ENCODE measurements around the gene CACNA2D2.
A peak's percentile ranks its signal among the peaks of the same experiment; 100 is the strongest.

The CACNA2D2 gene

GRCh38 chr3:50340448-50341329 lies 162.7 kb downstream of the CACNA2D2 start, which contains the start of gene RASSF1:
RASSF1 (minus strand) TSS chr3:50340836; CDS start chr3:50340805, 31 bp downstream.
- no peaks in the 10 kb centered on the region for H3K36me3 ChIP-seq (ENCODE audit: control insufficient read depth, insufficient read depth, low read length)
- H3K4me3 ChIP-seq (ENCODE audit: low read depth, low read length), result no peak within 1 kb of the TSS
- H2AFZ ChIP-seq, result no peak within 1 kb of the TSS
- H3K79me2 ChIP-seq, result no peaks in the 10 kb centered on the region
- no peak within 1 kb of the TSS for H3K27ac ChIP-seq
- TF ChIP-seq CTCF (IDR thresholded peaks at IDR 0.05), result no peak
- no peaks in the 10 kb centered on the region for H3K9me3 ChIP-seq (ENCODE audit: control insufficient read depth, low read length)
- no peaks in the 10 kb centered on the region for H3K27me3 ChIP-seq (ENCODE audit: control insufficient read depth, insufficient read depth, low read length)
- no peak within 1 kb of the TSS for H3K9ac ChIP-seq
- peaks cover 24% of the 10 kb centered on the region for H3K4me1 ChIP-seq
- peak within 1 kb of the TSS; percentile 41 for H3K4me2 ChIP-seq (ENCODE audit: low read length)

- TF ChIP-seq CTCF (IDR thresholded peaks at IDR 0.05), result no peak
- H3K9ac ChIP-seq, result no peak overlapping the region
- H3K4me2 ChIP-seq (ENCODE audit: low read length), result peak overlapping the region; percentile 41
- no peak overlapping the region for H2AFZ ChIP-seq
- no peaks in the 10 kb centered on the region for H3K9me3 ChIP-seq (ENCODE audit: control insufficient read depth, low read length)
- no peak overlapping the region for H3K27ac ChIP-seq
- H3K4me1 ChIP-seq, result peaks cover 22% of the 10 kb centered on the region
- H3K79me2 ChIP-seq, result no peaks in the 10 kb centered on the region
- no peaks in the 10 kb centered on the region for H3K36me3 ChIP-seq (ENCODE audit: control insufficient read depth, insufficient read depth, low read length)
- H3K4me3 ChIP-seq (ENCODE audit: low read depth, low read length), result no peak overlapping the region
- no peaks in the 10 kb centered on the region for H3K27me3 ChIP-seq (ENCODE audit: control insufficient read depth, insufficient read depth, low read length)
Measured at GRCh38 chr3:50340147-50340447, 163.3 kb downstream of the CACNA2D2 start.

DNA sequence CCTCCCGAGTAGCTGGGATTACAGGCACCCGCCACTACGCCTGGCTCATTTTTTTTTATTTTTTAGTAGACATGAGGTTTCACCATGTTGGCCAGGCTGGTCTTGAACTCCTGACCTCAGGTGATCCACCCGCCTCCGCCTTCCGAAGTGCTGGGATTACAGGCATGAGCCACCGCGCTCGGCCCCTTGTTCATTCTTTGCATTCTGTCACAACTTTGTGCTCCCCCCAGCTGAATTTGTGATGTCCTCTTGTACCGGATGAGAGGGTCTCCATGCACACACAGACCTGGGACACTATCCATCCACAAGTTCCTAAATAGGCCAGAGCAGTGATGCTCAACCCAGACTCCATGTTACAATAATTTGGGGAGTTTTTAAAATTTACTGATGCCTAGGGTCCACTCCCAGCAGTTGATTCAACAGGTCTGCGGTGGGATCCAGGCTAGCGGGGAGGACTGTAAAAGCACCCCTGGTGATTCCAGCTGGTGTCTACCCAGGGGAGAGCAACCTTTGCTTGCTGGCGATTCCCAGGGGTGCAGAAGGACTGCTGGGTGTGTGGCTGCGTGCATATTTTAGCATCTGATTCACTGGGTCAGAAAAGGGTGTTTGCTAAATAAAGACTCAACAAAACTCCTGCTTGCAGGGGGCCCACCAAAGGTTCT lies 163.8 kb downstream of the CACNA2D2 start:
- no peak for TF ChIP-seq CTCF (IDR thresholded peaks at IDR 0.05)
- Histone ChIP-seq H3K4me2 (ENCODE audit: low read length) (peak overlapping the region; percentile 41), H3K27me3 (ENCODE audit: control insufficient read depth, insufficient read depth, low read length) (no peaks in the 10 kb centered on the region), H3K79me2 (no peaks in the 10 kb centered on the region), H3K9ac (no peak overlapping the region), H3K27ac (peak overlapping the region; percentile 30), H3K4me3 (ENCODE audit: low read depth, low read length) (no peak overlapping the region), H2AFZ (no peak overlapping the region), H3K36me3 (ENCODE audit: control insufficient read depth, insufficient read depth, low read length) (no peaks in the 10 kb centered on the region), H3K9me3 (ENCODE audit: control insufficient read depth, low read length) (no peaks in the 10 kb centered on the region), H3K4me1 (peaks cover 18% of the 10 kb centered on the region)

GRCh38 chr3:50338965-50339364 lies 164.5 kb downstream of the CACNA2D2 start:
- peaks cover 18% of the 10 kb centered on the region for H3K4me1 ChIP-seq
- H3K27ac ChIP-seq, result peak overlapping the region; percentile 30
- H3K4me3 ChIP-seq (ENCODE audit: low read depth, low read length), result no peak overlapping the region

More at GRCh38 chr3:50338965-50339364, 164.5 kb downstream of the CACNA2D2 start:
- Histone ChIP-seq H3K4me2 (ENCODE audit: low read length) (no peak overlapping the region), H3K79me2 (no peaks in the 10 kb centered on the region), H3K36me3 (ENCODE audit: control insufficient read depth, insufficient read depth, low read length) (no peaks in the 10 kb centered on the region), H3K27me3 (ENCODE audit: control insufficient read depth, insufficient read depth, low read length) (no peaks in the 10 kb centered on the region), H3K9me3 (ENCODE audit: control insufficient read depth, low read length) (no peaks in the 10 kb centered on the region), H3K9ac (no peak overlapping the region), H2AFZ (no peak overlapping the region)
- no peak for TF ChIP-seq CTCF (IDR thresholded peaks at IDR 0.05)

All from parathyroid adenoma (tissue), 2 donors.